ENCODE measurements around the gene ZEB2. TPM values are rescaled to one million over a fixed set of nuclear protein-coding genes. Genes with fewer than 3 reads are reported as not detected.

ZEB2 gene
- total RNA-seq, 1 experiment from 2014 or later = 1.2 TPM

GRCh38 chr2:144529841-144530240, 9.9 kb upstream of the ZEB2 start:
- Mint-ChIP-seq H3K36me3 (ENCODE audit: insufficient read depth in 1 of 3, low read depth in 3 of 3) (peaks cover 0 to 8% (median 0%) of the 10 kb centered on the region in 3 experiments; a peak in 4 of 7 replicates), H3K9me3 (peaks cover 5 to 7% of the 10 kb centered on the region in 2 experiments; a peak in 4 of 5 replicates), H3K4me3 (no peak overlapping the region), H3K27me3 (ENCODE audit: low read depth) (peaks cover 5% of the 10 kb centered on the region), H3K4me1 (peaks cover 6 to 8% of the 10 kb centered on the region in 2 experiments), H3K27ac (no peak overlapping the region)
- no peak overlapping the region for H4K91ac ChIP-seq (ENCODE audit: insufficient read length, low read depth, low read length)
- H3K56ac ChIP-seq (ENCODE audit: insufficient read length, low read depth, low read length) = no peak overlapping the region
- H2BK5ac ChIP-seq (ENCODE audit: insufficient read length, low read length) = no peak overlapping the region
- H3K27ac ChIP-seq (ENCODE audit: insufficient read length, low read depth, low read length) = no peak overlapping the region
- H3K23me2 ChIP-seq (ENCODE audit: insufficient read length, low read depth, low read length, poor library complexity, severe bottlenecking) = no peaks in the 10 kb centered on the region
- no peak overlapping the region for H3K18ac ChIP-seq (ENCODE audit: insufficient read length, low read depth, low read length)
- no peaks in the 10 kb centered on the region for H4K20me1 ChIP-seq (ENCODE audit: control insufficient read depth, insufficient read depth, insufficient read length)
- no peak overlapping the region for H3K9ac ChIP-seq (ENCODE audit: extremely low read depth, insufficient read length, low read length)
- no peaks in the 10 kb centered on the region for H3K27me3 ChIP-seq (ENCODE audit: insufficient read depth, low read length)
- H4K8ac ChIP-seq (replicated peaks; ENCODE audit: insufficient read length, low read depth, low read length) = no peak overlapping the region
- no peak overlapping the region for H3T11ph ChIP-seq (ENCODE audit: low read length)
- H3K4me2 ChIP-seq (ENCODE audit: insufficient read depth, insufficient read length, low read length) = no peak overlapping the region
- H2BK20ac ChIP-seq (ENCODE audit: low read depth, low read length, poor library complexity, severe bottlenecking) = no peak overlapping the region
- H2BK15ac ChIP-seq (ENCODE audit: low read depth, low read length) = no peak overlapping the region
- no peak overlapping the region for H3K23ac ChIP-seq (ENCODE audit: insufficient read length, low read depth, low read length)
- no peak overlapping the region for H3K4ac ChIP-seq (ENCODE audit: low read depth, low read length)
- no peaks in the 10 kb centered on the region for H3K79me2 ChIP-seq (ENCODE audit: insufficient read depth, low read length)
- no peaks in the 10 kb centered on the region for H3K79me1 ChIP-seq (ENCODE audit: insufficient read depth, low read depth, low read length, poor library complexity, severe bottlenecking)
- H2AK5ac ChIP-seq (ENCODE audit: insufficient read length, low read length) = no peak overlapping the region
- H3K14ac ChIP-seq (ENCODE audit: insufficient read depth, low read length) = no peak overlapping the region
- no peaks in the 10 kb centered on the region for H3K4me1 ChIP-seq (ENCODE audit: insufficient read depth, low read length)
- no peak overlapping the region for H2BK12ac ChIP-seq (ENCODE audit: insufficient read length, low read depth, low read length)
- H4K5ac ChIP-seq (ENCODE audit: insufficient read length, low read depth, low read length) = no peak overlapping the region
- no peak overlapping the region for H2AFZ ChIP-seq (ENCODE audit: low read length)
- H2BK120ac ChIP-seq (ENCODE audit: low read depth, low read length, poor library complexity, severe bottlenecking) = no peak overlapping the region
- TF ChIP-seq, protein P1, sequence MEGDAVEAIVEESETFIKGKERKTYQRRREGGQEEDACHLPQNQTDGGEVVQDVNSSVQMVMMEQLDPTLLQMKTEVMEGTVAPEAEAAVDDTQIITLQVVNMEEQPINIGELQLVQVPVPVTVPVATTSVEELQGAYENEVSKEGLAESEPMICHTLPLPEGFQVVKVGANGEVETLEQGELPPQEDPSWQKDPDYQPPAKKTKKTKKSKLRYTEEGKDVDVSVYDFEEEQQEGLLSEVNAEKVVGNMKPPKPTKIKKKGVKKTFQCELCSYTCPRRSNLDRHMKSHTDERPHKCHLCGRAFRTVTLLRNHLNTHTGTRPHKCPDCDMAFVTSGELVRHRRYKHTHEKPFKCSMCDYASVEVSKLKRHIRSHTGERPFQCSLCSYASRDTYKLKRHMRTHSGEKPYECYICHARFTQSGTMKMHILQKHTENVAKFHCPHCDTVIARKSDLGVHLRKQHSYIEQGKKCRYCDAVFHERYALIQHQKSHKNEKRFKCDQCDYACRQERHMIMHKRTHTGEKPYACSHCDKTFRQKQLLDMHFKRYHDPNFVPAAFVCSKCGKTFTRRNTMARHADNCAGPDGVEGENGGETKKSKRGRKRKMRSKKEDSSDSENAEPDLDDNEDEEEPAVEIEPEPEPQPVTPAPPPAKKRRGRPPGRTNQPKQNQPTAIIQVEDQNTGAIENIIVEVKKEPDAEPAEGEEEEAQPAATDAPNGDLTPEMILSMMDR (conservative IDR thresholded peaks at IDR 0.05) = no peak
- no peak for DNase-seq
- WGBS (ENCODE audit: extremely low coverage, insufficient read length, low lambda C conversion rate) = no CpG with 5 or more reads among the region's 1 CpG
- H3K9me3 ChIP-seq (ENCODE audit: control insufficient read depth, low read depth, low read length) = no peaks in the 10 kb centered on the region

All from H9 (cell line).